GM23338 (cell line): ENCODE data around the gene RELN. TPM values are rescaled to one million over a fixed set of nuclear protein-coding genes. Genes with fewer than 3 reads are reported as not detected.

Experiments used
- ATAC-seq: fragments of 200-7000 bp; cut with Tn5 transposase; 3 replicates; pipeline ENCODE4 v1.9.1; 2020
- DNase-seq: peaks from one replicate; pipeline ENCODE4 v3.0.0-alpha.2; 2015; ENCODE audit warnings: low spot score
- H2AFZ ChIP-seq: fragments of 200-600 bp; sonication (generic); 2 replicates; pipeline ENCODE4 v1.8.0; 2016; ENCODE audit warnings: antibody characterized with exemption, mild to moderate bottlenecking, moderate library complexity
- H3F3A ChIP-seq: fragments of 200-600 bp; sonication (generic); replicated peaks from 2 replicates; pipeline ENCODE4 v1.8.0; 2017; ENCODE audit warnings: antibody characterized with exemption, mixed run types, low read depth
- H3K27ac ChIP-seq: fragments of 200-600 bp; sonication (generic); 2 replicates; pipeline ENCODE4 v1.6.1; 2016; ENCODE audit warnings: low read depth
- H3K27me3 ChIP-seq: fragments of 200-600 bp; sonication (generic); 2 replicates; pipeline ENCODE4 v1.8.0; 2016; ENCODE audit warnings: mild to moderate bottlenecking, mixed run types, moderate library complexity; ENCODE audit not compliant: insufficient read depth
- H3K36me3 ChIP-seq: fragments of 200-600 bp; sonication (generic); 2 replicates; pipeline ENCODE4 v1.8.0; 2016; ENCODE audit warnings: mild to moderate bottlenecking; ENCODE audit not compliant: insufficient read depth
- H3K4me1 ChIP-seq: fragments of 200-600 bp; sonication (generic); 2 replicates; pipeline ENCODE4 v1.8.0; 2016; ENCODE audit warnings: mild to moderate bottlenecking, moderate library complexity; ENCODE audit not compliant: insufficient read depth
- H3K4me2 ChIP-seq: fragments of 200-600 bp; sonication (generic); 2 replicates; pipeline ENCODE4 v1.7.1; 2017; ENCODE audit warnings: mixed run types
- H3K4me3 ChIP-seq: fragments of 200-600 bp; sonication (generic); 2 replicates; pipeline ENCODE4 v1.6.1; 2016; ENCODE audit warnings: mixed run types
- H3K79me2 ChIP-seq: fragments of 200-600 bp; sonication (generic); replicated peaks from 2 replicates; pipeline ENCODE4 v1.8.0; 2017; ENCODE audit warnings: mild to moderate bottlenecking; ENCODE audit not compliant: insufficient read depth
- H3K9me2 ChIP-seq: fragments of 200-600 bp; sonication (generic); 2 replicates; pipeline ENCODE4 v1.8.0; 2017; ENCODE audit not compliant: insufficient read depth
- H4K20me1 ChIP-seq: fragments of 200-600 bp; sonication (generic); replicated peaks from 2 replicates; pipeline ENCODE4 v1.8.0; 2017; ENCODE audit warnings: mild to moderate bottlenecking; ENCODE audit not compliant: insufficient read depth
- H3K27ac Mint-ChIP-seq: 2 replicates; pipeline ENCODE4 v1.8.0; 2020; ENCODE audit warnings: inconsistent platforms, mild to moderate bottlenecking, moderate library complexity, mixed read lengths
- H3K27me3 Mint-ChIP-seq: 3 replicates; pipeline ENCODE4 v1.8.0; 2022; ENCODE audit warnings: low read depth, mild to moderate bottlenecking, moderate library complexity, mixed read lengths, inconsistent platforms; ENCODE audit not compliant: insufficient read depth, poor library complexity
- H3K36me3 Mint-ChIP-seq: 3 replicates; pipeline ENCODE4 v1.8.0; 2021; ENCODE audit warnings: low read depth, mild to moderate bottlenecking, inconsistent platforms, moderate library complexity, mixed read lengths
- H3K4me1 Mint-ChIP-seq: 3 replicates; pipeline ENCODE4 v1.8.0; 2020; ENCODE audit warnings: mild to moderate bottlenecking, inconsistent platforms, mixed read lengths
- H3K4me3 Mint-ChIP-seq: 3 replicates; pipeline ENCODE4 v1.8.0; 2021; ENCODE audit warnings: moderate library complexity, mild to moderate bottlenecking, inconsistent platforms, mixed read lengths
- H3K9me3 Mint-ChIP-seq: 3 replicates; pipeline ENCODE4 v1.8.0; 2020; ENCODE audit warnings: moderate library complexity, mild to moderate bottlenecking, inconsistent platforms, mixed read lengths
- CREB1 ChIP-seq: fragments of 250-450 bp; sonication (Bioruptor Pico); IDR thresholded peaks from 2 replicates; pipeline ENCODE4 v1.5.0; 2020; ENCODE audit warnings: low read depth, mild to moderate bottlenecking, moderate library complexity
- EZH2 ChIP-seq: fragments of 200-600 bp; sonication (generic); IDR thresholded peaks from one replicate; pipeline ENCODE4 v1.8.0; 2017; ENCODE audit warnings: antibody characterized with exemption, mild to moderate bottlenecking, low read depth; ENCODE audit not compliant: unreplicated experiment
- JUNB ChIP-seq: IDR thresholded peaks from one replicate; pipeline ENCODE4 v1.6.1; 2016; ENCODE audit warnings: antibody characterized with exemption; ENCODE audit not compliant: unreplicated experiment
- NANOG ChIP-seq: IDR thresholded peaks from 2 replicates; pipeline ENCODE4 v1.6.1; 2016; ENCODE audit warnings: antibody characterized with exemption, borderline replicate concordance
- POLR2AphosphoS5 ChIP-seq: IDR thresholded peaks from 2 replicates; pipeline ENCODE4 v1.6.1; 2016; ENCODE audit warnings: antibody characterized with exemption, low read depth
- ZNF114 ChIP-seq: fragments of 250-450 bp; sonication (Bioruptor Pico); IDR thresholded peaks from 2 replicates; pipeline ENCODE4 v1.5.0; 2020; ENCODE audit warnings: mild to moderate bottlenecking, moderate library complexity
- ZNF331 ChIP-seq: fragments of 250-450 bp; sonication (Bioruptor Pico); IDR thresholded peaks from 2 replicates; pipeline ENCODE4 v1.5.0; 2020; ENCODE audit warnings: low read depth, mild to moderate bottlenecking, moderate library complexity
- ZNF462 ChIP-seq: fragments of 250-450 bp; sonication (Bioruptor Pico); IDR thresholded peaks from 2 replicates; pipeline ENCODE4 v1.5.0; 2020; ENCODE audit warnings: mild to moderate bottlenecking, moderate library complexity
- polyA plus RNA-seq: library from polyadenylated mRNA; unstranded; fragments of >200 nt; fragmentation: Nextera tagmentation; extraction: Ambion mirVana; gene quantifications from 2 replicates; pipeline ENCODE4 v1.2.1, GENCODE V29; 2016
- total RNA-seq: library from RNA; depleted of rRNA; stranded (reverse); fragments of >200 nt; shearing (Covaris generic); gene quantifications from 2 replicates; pipeline ENCODE4 v1.2.3, GENCODE V29; 2014

RELN gene
- total and polyA plus RNA-seq, 2 experiments from 2014 or later: 0.10 to 0.76 TPM

DNA sequence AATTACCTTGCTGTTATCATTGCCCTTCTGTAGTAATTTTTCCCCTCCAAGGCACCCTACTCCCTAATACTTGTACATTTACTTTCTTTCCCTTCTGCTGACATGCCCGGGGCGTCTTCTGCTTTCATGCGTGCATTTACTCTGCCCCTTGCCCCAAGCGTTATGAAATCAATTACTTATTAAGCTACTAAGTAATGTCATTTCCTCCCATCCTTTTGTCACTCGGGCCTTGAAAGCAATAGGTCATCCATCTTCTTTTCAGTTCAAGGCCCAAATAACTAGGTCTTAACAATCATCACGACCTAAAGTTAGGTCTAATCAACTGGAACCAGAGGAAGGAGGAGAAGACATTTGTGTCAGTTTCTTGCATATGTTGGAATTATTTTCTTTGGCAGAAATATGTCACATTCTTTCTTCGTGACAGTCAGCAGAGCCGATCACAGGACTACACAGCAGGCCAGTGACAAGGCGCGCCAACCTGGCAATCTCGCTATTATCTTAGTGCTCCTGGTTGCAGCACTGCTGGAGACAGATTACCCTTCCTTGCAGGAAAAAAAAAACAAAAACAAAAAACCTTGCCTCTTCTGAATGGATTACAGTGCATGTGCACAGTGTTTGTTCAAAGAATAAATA, 179.2 kb downstream of the RELN start (continued):
- TF ChIP-seq ZNF462 (CRISPR knock-in tag): no peak

DNA sequence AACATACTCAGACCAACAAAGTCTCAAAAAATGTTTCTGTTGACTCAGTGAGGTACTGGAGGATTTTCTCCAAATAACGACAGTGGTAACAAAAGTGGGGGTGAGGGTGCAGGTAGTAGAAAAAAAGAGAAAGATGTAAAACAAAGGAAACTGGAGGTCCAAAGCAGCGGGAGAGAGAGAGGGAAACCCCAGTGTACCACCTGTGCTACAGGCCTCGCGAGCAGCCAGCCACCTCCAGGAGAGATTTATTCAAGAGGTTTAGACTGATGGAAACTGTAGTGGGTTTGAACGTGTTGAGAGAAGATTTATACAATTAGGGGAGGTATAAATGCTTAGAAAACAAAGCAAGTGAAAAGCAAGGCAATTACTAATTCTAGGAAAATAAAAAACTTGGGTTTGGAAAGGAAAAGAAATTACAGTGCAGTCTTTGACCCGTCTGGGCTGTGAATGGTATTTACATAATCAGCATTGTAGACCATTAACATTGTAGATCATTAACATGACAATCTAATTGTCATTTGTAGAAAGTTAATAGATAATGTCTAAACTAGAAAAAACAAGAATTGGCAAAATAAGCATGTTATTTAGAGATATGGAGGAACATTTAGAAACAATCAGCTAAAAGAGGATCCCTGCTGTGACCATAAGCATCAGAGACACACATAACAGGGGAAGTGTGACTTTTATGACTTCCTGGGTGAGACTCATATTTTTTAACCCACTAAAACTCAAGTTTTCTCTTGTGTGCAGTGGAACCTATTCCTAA, 180.0 kb downstream of the RELN start:
- Mint-ChIP-seq H3K4me1 (peaks cover 44% of the 10 kb centered on the region), H3K27ac (peak overlapping the region; percentile 9), H3K27me3 (no peaks in the 10 kb centered on the region), H3K4me3 (peak overlapping the region; percentile 8; the same call in 2 of the 3 replicates), H3K9me3 (0 out of 3 replicates have a peak, but pooled peaks cover 2% of the 10 kb centered on the region), H3K36me3 (no peaks in the 10 kb centered on the region)
- no peaks in the 10 kb centered on the region for H3F3A ChIP-seq
- no peaks in the 10 kb centered on the region; the same call in 1 of the 2 replicates for H4K20me1 ChIP-seq
- peak; percentile 23 for DNase-seq
- peak; percentile 76 for ATAC-seq
- H3K79me2 ChIP-seq: no peaks in the 10 kb centered on the region
- no peaks in the 10 kb centered on the region for H3K9me2 ChIP-seq
- no peak overlapping the region for H3K4me3 ChIP-seq
- peak overlapping the region; percentile 20; the same call in 1 of the 2 replicates for H2AFZ ChIP-seq
- no peak overlapping the region for H3K27ac ChIP-seq
- peak overlapping the region; percentile 4 for H3K4me2 ChIP-seq
- no peaks in the 10 kb centered on the region for H3K36me3 ChIP-seq
- no peaks in the 10 kb centered on the region for H3K27me3 ChIP-seq
- H3K4me1 ChIP-seq: peaks cover 13% of the 10 kb centered on the region
- TF ChIP-seq EZH2: no peak
- TF ChIP-seq JUNB: no peak
- no peak for TF ChIP-seq ZNF462 (CRISPR knock-in tag)
- TF ChIP-seq CREB1: no peak
- TF ChIP-seq NANOG: no peak
- TF ChIP-seq ZNF114 (CRISPR knock-in tag): no peak
- no peak for TF ChIP-seq POLR2AphosphoS5
- no peak for TF ChIP-seq ZNF331 (CRISPR knock-in tag)
